ENCODE measurements around the gene LMAN2.
"Not testable (repeated sequence)": the region's sequence is repeated elsewhere in the genome, so short reads cannot be mapped to it uniquely, and the experiment has no call there.

LMAN2 gene

DNA sequence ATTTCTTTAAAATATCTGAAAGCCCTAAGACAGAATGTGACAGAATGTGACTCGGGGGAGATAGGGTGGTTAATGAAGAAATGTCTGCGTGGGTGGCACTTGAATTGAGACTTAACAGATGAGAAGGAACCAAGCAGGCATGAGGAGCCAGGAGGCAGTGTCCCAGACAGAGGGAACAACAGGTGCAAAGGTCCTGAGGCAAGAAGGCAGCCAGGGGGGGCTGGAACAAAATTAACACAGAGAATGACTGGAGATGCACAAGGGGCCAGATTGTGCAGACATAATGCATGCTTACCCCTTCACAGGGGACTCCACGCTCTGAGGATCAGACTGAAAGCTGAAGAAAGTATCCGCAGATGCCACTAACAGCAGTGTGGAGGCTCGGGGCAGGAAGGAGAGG, 1.7 kb downstream of the LMAN2 start:
- Mint-ChIP-seq H3K27ac (peak overlapping the region; percentile 85 to 89), H3K4me3 (peak overlapping the region; percentile 97 to 99), H3K27me3 (no peaks in the 10 kb centered on the region), H3K4me1 (peaks cover 54% of the 10 kb centered on the region), H3K9me3 (peaks cover 2 to 5% of the 10 kb centered on the region in 2 donors)
- DNase-seq: no peak
- no peak for ATAC-seq

DNA sequence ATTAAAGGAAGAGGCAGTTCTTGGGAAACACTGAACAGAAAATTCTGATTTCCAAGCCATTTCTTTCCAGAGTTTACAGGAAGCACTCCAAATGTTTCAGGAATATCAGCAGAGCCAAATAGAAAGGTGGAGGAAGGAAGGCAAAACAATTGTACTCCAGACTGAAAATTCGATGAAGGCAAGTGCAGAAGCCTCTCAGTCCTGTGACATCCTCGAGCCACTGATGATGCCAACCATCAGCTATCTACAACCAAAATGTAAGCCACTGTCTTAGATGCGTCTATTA, 2.2 kb downstream of the LMAN2 start:
- H3K4me1 Mint-ChIP-seq: peaks cover 49% of the 10 kb centered on the region
- ATAC-seq: no peak
- DNase-seq: no peak
- H3K27ac Mint-ChIP-seq: peak overlapping the region in 1 of 2 donors; percentile 4
- H3K4me3 Mint-ChIP-seq: peak overlapping the region; percentile 46 to 97
- H3K27me3 Mint-ChIP-seq: no peaks in the 10 kb centered on the region
- H3K9me3 Mint-ChIP-seq: peaks cover 0 to under 1% of the 10 kb centered on the region in 2 donors

DNA sequence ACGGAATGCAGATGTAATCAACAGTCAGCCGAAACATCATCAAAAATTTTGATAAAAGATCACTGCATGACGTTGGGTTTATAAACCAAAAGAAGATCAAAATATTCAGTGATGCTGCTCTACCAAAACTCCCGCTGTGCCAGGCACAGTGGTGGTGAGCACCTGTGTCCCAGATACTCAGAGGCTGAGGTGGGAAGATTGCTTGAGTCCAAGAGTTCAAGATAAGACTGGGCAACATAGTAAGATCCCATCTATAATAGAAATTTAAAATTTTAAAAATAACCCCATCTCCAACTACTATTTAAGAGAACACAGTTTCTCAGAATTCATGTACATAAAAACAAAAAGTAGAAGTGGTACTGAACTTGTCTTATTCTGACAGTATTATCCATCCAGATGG, 3.8 kb downstream of the LMAN2 start:
- Mint-ChIP-seq H3K27ac (no peak overlapping the region), H3K9me3 (no peaks in the 10 kb centered on the region), H3K4me3 (no peak overlapping the region), H3K4me1 (peaks cover 53% of the 10 kb centered on the region), H3K27me3 (no peaks in the 10 kb centered on the region)
- ATAC-seq (no peak), DNase-seq (no peak)

- H3K4me1 Mint-ChIP-seq: peaks cover 49% of the 10 kb centered on the region
- no peak overlapping the region for H3K4me3 Mint-ChIP-seq
- H3K27ac Mint-ChIP-seq: no peak overlapping the region
- no peaks in the 10 kb centered on the region for H3K27me3 Mint-ChIP-seq
- H3K9me3 Mint-ChIP-seq: no peaks in the 10 kb centered on the region
- ATAC-seq (no peak), DNase-seq (no peak)
These were observed 4.6 kb downstream of the LMAN2 start for GRCh38 chr5:177346820-177347219.

- no peak overlapping the region for H3K27ac Mint-ChIP-seq
- peaks cover 51% of the 10 kb centered on the region for H3K4me1 Mint-ChIP-seq
- H3K27me3 Mint-ChIP-seq: no peaks in the 10 kb centered on the region
- no peak overlapping the region for H3K4me3 Mint-ChIP-seq
- no peaks in the 10 kb centered on the region for H3K9me3 Mint-ChIP-seq
- ATAC-seq (no peak), DNase-seq (no peak)
These were observed 6.6 kb downstream of the LMAN2 start for GRCh38 chr5:177344891-177345290.

- no peak for ATAC-seq
These were observed 7.7 kb downstream of the LMAN2 start for GRCh38 chr5:177343777-177344176.

DNA sequence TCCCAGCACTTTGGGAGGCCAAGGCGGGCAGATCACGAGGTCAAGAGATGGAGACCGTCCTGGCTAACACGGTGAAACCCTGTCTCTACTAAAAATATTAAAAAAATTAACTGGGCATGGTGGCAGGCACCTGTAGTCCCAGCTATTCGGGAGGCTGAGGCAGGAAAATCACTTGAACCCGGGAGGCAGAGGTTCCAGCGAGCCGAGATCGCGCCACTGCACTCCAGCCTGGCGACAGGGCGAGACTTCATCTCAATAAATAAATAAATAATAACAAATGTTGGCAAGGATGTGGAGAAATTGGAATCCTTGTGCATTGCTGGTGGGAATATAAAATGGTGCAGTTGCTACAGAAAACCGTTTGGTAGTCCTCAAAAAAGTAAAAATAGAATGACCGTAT, 8.5 kb downstream of the LMAN2 start:
- not testable (repeated sequence) for DNase-seq, H3K27ac Mint-ChIP-seq, ATAC-seq, H3K4me3 Mint-ChIP-seq, H3K27me3 Mint-ChIP-seq, H3K9me3 Mint-ChIP-seq
- peaks cover 42% of the 10 kb centered on the region for H3K4me1 Mint-ChIP-seq

More at GRCh38 chr5:177343777-177344176, 7.7 kb downstream of the LMAN2 start:
- H3K27me3 Mint-ChIP-seq: no peaks in the 10 kb centered on the region
- H3K9me3 Mint-ChIP-seq: no peaks in the 10 kb centered on the region
- peak overlapping the region in 1 of 2 donors; percentile 28 for H3K27ac Mint-ChIP-seq
- H3K4me3 Mint-ChIP-seq: no peak overlapping the region
- DNase-seq: no peak
- peaks cover 47% of the 10 kb centered on the region for H3K4me1 Mint-ChIP-seq

- H3K4me3 Mint-ChIP-seq: no peak overlapping the region
- no peak overlapping the region for H3K27ac Mint-ChIP-seq
- peaks cover 35% of the 10 kb centered on the region for H3K4me1 Mint-ChIP-seq
- H3K9me3 Mint-ChIP-seq: no peaks in the 10 kb centered on the region
- ATAC-seq (no peak), DNase-seq (no peak)
- H3K27me3 Mint-ChIP-seq: no peaks in the 10 kb centered on the region
These were observed 12.3 kb downstream of the LMAN2 start for GRCh38 chr5:177339107-177339638.

DNA sequence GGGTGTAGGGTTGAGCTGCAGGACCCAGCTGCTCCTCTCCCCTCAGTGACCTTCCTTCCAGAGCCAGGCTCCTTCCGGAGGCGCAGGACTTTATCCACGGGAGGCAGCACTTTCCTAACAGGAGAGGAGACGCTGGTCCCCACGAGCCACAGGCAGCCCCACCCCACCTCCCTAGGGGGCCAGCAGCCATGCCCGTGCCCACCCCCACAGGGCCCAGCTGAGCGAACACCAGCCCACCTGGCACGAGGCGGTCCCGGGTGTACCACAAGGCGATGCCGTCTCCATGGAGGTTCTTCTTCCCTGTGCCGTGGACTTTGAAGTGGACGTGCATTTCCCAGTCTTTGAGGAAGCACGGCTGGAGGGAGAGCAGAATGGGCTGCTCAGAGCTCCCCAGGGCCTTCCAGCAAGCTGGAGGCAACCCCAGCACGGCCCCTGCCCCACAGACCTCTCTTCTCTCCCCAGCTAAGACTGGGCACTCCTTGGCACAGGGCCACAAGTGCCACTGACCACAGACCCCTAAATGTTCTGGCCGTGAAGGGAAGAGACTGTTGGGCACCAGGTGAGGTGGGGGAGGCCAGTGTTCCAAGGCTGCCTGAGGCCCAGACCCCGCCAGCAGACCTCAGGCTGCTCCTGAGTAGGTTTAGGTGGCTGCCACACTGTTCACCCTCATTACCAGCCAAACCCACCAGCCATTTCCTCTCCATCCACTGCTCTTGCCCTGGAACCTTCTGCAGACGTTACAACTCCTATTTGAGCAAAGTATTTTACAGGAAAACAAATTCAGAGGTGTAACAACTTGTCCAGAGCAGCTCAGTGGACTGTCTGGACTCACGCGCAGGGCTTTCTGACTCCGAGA, 13.0 kb downstream of the LMAN2 start:
- no peak for DNase-seq
- no peaks in the 10 kb centered on the region for H3K27me3 Mint-ChIP-seq
- no peaks in the 10 kb centered on the region for H3K9me3 Mint-ChIP-seq
- H3K4me1 Mint-ChIP-seq: peaks cover 32% of the 10 kb centered on the region
- ATAC-seq: no peak
- no peak overlapping the region for H3K27ac Mint-ChIP-seq
- H3K4me3 Mint-ChIP-seq: no peak overlapping the region

DNA sequence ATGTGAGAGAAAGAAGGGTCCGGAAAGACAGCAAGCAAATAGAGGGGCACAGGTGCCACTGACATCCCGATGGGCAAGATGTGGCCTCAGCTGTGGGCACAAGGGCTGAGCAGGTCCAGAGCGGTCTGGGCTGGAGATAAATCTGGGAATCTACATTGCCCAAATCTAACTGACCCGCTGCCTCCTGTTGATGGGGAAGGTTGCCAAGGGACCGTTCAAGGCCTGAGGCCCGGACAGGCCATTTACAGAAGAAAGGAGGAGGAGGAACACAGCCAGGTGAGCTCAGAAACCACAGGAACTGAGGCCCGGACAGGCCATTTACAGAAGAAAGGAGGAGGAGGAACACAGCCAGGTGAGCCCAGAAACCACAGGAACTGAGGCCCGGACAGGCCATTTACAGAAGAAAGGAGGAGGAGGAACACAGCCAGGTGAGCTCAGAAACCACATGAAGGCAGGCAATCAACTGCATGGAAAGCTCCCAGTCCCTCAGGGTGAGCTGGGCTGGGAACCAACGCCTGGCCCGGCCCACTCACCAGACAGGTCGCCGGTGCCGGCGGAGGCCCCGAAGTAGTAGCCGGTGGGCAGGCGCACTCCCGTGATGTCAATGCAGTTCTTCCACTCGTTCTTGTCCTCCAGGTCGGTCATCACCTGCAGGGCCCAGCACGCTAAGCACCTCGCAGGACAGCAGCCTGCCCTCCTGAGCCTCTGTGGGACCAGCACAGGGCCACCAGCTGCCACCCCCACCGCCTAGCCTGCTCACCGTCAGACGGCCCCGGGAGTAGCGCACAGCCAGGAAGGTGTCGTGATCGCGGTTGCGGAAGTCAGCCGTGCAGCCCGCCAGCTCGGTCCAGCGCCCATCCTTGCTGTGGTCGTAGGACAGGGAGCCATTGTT, 14.6 kb downstream of the LMAN2 start:
- H3K4me1 Mint-ChIP-seq: peaks cover 37% of the 10 kb centered on the region
- H3K9me3 Mint-ChIP-seq: no peaks in the 10 kb centered on the region
- peak overlapping the region in 1 of 2 donors; percentile 91 for H3K27ac Mint-ChIP-seq
- no peak overlapping the region for H3K4me3 Mint-ChIP-seq
- no peak for ATAC-seq
- H3K27me3 Mint-ChIP-seq: no peaks in the 10 kb centered on the region
- DNase-seq: no peak

DNA sequence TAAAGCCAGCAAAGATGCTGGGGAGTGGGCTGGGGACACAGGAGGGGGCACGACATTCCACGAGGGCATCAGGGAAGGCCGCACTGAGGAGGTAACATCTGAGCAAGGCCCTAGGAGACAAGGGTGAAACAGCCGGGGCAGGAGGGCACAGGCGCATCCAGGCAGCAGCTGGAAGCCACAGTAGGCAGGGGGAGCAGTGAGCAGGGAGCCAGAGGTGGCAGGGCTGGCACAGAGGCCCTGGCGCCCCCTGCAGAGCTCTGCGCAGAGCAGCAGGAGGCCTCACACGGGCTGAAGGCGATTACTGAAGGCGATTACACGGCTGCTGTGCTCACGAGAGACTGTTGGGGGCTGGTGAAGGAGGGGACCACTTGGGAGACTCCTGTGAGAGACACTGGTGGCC, 15.4 kb downstream of the LMAN2 start:
- Mint-ChIP-seq H3K27ac (no peak overlapping the region), H3K4me1 (peaks cover 38% of the 10 kb centered on the region), H3K9me3 (no peaks in the 10 kb centered on the region), H3K27me3 (no peaks in the 10 kb centered on the region), H3K4me3 (no peak overlapping the region)
- DNase-seq (peak; percentile 35 to 56), ATAC-seq (peak; percentile 89)

GRCh38 chr5:177335701-177336065, 15.8 kb downstream of the LMAN2 start:
- H3K27ac Mint-ChIP-seq: no peak overlapping the region
- DNase-seq: no peak
- H3K9me3 Mint-ChIP-seq: no peaks in the 10 kb centered on the region
- no peak for ATAC-seq
- H3K27me3 Mint-ChIP-seq: no peaks in the 10 kb centered on the region
- peaks cover 40% of the 10 kb centered on the region for H3K4me1 Mint-ChIP-seq
- H3K4me3 Mint-ChIP-seq: no peak overlapping the region

DNA sequence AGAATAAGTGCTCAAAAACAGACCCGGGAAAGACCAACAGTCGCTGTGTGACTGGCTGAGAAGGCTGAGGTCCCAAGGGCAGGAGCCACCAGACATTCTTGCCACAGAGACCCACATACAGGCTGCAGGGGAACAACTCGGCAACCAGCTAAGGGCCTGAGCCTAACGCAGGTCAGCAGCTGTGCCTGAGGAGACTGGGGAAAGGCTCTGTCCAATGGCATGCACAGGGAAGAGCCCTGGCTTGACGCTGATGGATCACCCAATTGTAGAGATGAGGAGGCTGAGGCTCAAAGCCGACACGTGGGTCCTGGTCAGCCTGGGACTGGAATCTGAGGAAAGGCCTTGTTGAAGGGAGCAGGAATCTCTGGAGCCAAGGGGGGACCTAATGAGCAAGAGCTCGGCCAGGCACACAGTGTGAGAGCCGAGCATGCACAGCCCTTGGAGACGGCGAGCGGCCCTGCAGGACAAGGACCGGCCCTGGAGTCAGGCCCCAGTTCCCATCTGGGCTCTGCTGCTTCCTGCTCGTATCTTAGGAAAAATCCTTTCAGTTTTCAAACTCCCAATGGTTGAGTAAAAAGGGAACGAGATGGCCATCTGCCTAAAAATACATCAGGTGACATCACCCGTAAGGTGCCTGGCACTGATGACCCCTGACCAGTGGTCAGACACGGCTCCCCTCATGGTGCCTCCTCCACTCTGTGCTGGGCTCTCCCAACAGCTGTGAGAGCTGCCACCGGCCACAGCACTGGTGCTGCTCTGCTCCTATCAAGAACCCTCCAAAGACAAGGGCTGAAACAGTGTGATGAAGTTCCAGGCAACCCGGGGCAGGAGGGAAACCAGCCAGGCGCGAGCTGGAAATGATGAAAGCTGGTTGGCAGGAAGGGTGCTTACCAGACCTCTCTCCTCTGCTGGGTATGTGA, 16.4 kb downstream of the LMAN2 start:
- Mint-ChIP-seq H3K9me3 (no peaks in the 10 kb centered on the region), H3K4me1 (peaks cover 37% of the 10 kb centered on the region), H3K4me3 (no peak overlapping the region), H3K27me3 (no peaks in the 10 kb centered on the region), H3K27ac (no peak overlapping the region)
- no peak for DNase-seq
- no peak for ATAC-seq

- Mint-ChIP-seq H3K4me1 (peaks cover 29% of the 10 kb centered on the region), H3K9me3 (no peaks in the 10 kb centered on the region), H3K27me3 (no peaks in the 10 kb centered on the region), H3K4me3 (no peak overlapping the region), H3K27ac (no peak overlapping the region)
- DNase-seq: no peak
- ATAC-seq: no peak
These were observed 17.3 kb downstream of the LMAN2 start for GRCh38 chr5:177334155-177334551.

DNA sequence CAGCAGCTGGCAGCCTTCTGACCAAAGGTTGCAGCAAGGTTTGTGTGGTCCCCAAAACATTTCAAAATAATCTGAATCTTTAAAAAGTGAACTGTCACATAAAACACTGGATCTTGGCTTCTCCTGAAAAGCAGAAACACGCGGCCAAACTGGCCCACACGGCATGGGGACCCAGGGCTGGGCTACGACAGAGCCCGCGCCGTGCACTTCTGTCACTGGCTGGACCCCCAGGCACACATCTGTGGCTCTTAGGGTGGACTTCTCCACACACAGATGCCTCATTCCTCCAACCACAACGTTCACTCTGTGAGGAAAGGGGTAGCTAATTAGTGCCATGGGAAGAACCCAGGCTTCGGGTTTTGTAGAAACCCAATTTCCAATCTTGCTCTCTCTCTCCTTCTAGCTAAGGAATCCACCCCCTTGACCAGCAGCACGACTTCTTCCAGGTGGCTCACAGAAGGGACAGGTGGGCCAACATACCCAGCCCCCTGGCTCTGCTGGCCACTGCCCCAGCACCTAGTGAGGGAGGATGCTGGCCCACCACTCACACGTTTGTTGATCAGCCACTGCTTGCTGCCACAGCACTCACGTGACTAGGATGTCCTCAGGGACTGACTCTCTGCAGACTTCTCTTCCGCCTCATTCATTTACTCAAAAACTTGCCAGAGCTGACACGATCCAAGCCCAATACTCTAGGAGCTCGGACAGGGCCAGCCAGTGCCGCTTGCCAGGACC, 17.9 kb downstream of the LMAN2 start:
- H3K27me3 Mint-ChIP-seq: no peaks in the 10 kb centered on the region
- H3K27ac Mint-ChIP-seq: no peak overlapping the region
- ATAC-seq (no peak), DNase-seq (no peak)
- no peak overlapping the region for H3K4me3 Mint-ChIP-seq
- no peaks in the 10 kb centered on the region for H3K9me3 Mint-ChIP-seq
- peaks cover 33% of the 10 kb centered on the region for H3K4me1 Mint-ChIP-seq

Data from stimulated activated naive CD8-positive, alpha-beta T cell treated with anti-CD3 and anti-CD28 coated beads, Interleukin-15, amount 100 ng/mL, for 72 hours (primary cell).